HG02938 (cell line): ENCODE results near the gene PNMT.

ENCODE experiments used
- ATAC-seq: cut with Tn5 transposase; IDR thresholded peaks from one replicate; pipeline ENCODE4 v1.9.1; 2021; ENCODE audit warnings: mild to moderate bottlenecking, moderate library complexity; ENCODE audit not compliant: unreplicated experiment

PNMT gene, protein sequence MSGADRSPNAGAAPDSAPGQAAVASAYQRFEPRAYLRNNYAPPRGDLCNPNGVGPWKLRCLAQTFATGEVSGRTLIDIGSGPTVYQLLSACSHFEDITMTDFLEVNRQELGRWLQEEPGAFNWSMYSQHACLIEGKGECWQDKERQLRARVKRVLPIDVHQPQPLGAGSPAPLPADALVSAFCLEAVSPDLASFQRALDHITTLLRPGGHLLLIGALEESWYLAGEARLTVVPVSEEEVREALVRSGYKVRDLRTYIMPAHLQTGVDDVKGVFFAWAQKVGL

DNA sequence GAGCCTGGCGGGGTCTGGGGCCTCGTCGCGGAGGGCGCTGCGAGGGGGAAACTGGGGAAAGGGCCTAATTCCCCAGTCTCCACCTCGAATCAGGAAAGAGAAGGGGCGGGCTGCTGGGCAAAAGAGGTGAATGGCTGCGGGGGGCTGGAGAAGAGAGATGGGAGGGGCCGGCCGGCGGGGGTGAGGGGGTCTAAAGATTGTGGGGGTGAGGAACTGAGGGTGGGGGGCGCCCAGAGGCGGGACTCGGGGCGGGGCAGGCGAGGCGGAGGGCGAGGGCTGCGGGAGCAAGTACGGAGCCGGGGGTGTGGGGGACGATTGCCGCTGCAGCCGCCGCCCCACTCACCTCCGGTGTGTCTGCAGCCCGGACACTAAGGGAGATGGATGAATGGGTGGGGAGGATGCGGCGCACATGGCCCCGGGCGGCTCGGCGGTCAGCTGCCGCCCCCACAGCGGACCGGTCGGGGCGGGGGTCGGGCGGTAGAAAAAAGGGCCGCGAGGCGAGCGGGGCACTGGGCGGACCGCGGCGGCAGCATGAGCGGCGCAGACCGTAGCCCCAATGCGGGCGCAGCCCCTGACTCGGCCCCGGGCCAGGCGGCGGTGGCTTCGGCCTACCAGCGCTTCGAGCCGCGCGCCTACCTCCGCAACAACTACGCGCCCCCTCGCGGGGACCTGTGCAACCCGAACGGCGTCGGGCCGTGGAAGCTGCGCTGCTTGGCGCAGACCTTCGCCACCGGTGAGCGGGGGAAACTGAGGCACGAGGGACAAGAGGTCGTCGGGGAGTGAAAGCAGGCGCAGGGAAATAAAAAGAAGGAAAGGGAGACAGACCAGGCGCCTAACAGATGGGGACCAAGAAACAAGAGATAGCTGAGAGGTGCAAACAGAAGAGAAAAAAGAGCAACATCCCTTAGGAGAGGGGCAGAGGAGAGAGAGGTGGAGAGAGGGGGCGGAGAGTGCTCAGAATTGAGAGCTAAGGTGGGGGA, at the start of gene PNMT:
Gene PNMT, plus strand, starts transcription at position 509 of the 980 bp plus-strand sequence. Its CDS starts 23 bp downstream, at position 532.
- ATAC-seq = no peak

DNA sequence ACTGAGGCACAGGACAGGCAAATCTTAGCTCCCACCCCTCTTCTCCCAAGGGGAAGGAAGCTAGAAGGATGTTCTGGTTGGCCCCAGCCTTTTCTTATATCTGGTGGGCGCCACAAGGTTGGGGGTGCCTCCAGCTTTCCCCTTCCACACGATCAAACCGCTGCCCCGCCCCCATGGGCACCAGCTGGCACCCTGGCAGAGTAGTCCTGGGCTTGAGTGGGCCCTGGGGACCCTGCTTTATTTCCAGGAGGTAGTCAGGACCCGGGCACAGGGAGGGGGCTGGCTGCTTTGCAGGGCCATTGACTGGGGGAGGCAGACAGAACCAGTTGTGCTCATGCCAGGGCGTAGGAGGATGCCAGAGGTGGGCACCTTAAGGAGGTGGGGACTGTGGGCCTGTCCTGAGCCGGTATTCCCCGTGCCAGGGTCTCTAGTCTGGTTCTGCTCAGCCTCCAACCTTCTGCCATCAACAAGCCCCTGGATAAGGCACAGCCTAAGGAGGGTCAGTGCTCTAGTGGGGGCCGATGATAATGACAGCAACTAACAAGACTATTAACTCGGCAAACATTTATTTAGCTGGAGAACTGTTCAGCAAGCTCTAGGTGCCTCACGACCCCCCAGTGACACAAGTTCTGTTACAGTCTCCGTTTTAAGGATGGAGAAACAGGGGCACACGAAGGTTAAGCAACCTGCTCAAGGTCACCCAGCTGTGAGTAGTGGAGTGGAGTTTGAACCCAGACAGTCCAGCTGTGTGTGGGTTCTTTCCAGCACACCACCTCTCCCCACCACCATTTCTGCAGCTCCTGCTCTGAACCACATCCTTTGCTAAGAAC, 49.1 kb upstream of the PNMT start:
- no peak for ATAC-seq

DNA sequence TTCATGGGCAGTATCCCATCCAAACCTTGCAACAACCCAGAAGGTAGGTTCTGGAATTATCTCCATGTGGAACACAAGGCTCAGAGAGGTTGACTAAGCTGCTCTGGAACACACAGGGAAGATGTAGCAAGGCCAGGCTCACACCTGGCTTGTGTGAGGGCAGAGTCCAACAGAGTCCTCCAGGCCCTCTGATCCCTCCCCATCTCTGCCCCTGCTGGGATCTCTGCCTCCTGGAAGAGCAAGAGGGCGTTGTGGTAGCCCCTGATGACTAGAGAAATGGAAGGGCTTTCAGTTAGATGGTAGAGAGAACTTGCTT, 48.5 kb upstream of the PNMT start:
- ATAC-seq = no peak

DNA sequence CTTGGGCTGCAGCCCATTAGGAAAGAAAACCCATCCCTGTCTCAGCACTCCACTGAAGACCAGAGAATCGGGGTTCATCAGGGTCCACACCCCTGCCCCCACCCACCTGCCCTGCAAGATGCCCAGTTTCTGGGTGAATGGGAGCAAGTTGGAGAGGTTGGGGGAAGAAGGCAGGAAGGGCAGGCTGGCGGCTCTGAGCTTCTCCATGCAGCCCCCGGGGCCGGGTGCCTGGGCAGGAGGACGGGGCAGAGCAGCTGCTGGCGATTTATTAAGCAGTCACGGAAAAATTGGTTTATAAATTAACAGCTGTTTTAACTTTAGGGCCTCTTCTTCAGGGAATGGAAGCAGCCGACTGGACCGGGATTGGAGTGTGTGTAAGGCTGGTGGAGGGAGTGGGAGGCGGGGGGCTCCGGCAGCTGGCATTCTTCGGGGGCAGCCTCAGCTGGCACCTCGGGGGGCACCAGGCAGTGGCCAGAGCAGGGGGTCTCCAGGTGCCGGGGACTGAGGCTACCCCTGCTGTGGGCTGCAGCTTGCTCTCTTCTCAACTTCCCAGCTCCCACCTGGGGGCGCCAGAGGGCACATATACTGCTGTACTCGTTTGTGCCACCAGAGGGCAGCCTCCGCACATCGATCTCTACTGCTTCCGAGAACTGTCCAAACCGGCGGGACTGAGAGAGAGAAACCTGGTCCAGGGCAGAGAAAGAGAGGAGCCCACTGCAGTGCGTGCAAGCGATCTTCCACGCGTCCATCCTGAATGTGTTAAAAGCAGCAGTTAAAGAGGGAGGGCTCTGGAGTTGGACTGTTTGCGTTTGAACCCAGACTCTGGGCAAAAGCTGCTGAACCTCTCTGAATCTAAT, 46.5 kb upstream of the PNMT start:
- no peak for ATAC-seq

DNA sequence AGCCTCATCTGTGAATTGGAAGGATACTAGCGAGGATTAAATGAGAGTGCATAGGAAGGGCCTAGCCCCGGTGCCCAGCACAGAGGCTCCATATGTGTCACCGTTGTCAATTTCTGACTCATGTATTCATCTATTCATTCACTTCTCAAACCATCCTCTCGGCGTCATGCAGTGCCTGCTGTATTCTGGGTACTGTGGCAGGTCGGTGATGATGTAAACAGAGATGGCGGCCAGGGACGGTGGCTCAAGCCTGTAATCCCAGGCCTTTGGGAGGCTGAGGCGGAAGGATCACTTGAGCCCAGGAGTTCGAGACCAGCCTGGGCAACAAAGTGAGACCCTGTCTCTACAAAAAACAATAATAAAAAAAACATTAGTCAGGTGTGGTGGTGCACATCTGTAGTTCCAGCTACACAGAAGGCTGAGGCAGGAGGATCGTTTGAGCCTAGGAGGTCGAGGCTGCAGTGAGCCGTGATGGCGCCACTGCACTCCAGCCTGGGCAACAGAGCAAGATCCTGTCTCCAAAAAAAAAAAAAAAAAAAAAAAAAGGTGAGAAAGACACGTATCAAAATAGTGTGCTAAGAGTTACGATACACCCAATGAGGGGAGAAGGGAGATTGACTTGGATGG, 45.8 kb upstream of the PNMT start:
- ATAC-seq = no peak

DNA sequence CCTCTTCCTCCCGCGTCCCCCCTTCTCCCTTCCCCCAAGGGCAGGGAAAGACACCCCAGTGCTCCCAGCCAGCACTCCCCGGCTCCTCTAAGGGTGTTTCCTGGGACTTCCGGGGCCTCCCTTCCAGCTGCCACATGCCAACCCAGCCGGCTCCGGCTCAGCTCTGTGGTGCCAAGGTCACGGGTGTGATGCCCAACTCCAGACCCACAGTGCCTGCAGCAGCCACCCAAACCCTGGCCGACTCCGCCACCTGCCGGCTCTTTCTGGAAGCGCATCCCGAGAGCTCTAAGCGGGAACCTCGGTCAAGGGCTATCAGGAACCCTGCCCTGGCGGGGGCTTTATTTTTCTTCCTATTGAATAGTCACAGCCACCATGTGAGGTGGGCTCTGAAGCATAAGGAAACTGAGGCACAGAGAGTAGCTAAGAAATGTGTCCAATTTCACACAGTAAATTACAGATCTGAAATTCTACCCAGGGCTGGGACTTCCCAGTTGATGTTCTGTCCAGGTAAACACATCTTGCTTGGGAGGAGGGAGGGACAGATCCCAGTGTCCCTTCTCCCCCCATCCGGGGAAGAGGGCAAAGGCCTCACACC, 44.8 kb upstream of the PNMT start:
- no peak for ATAC-seq

DNA sequence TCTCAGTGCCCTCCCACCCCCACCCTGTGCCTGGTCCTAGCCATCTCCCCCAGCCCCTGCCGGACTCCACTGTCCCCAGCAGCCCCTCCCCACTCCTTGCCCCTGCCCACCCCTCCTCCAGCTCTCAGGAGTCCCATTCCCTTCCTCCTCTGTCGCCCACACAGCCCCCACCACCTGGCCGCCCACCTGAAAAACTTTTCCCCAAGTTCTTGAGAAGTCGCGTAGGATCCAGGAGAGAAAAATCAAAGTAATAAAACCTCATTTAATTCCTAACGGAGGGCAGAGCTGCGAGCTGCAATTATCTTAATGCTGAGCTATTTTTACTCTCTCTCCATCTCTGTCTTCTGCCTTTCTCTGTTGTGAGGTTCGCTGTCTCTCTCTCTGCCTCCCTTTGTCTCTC, 43.9 kb upstream of the PNMT start:
- ATAC-seq = no peak

DNA sequence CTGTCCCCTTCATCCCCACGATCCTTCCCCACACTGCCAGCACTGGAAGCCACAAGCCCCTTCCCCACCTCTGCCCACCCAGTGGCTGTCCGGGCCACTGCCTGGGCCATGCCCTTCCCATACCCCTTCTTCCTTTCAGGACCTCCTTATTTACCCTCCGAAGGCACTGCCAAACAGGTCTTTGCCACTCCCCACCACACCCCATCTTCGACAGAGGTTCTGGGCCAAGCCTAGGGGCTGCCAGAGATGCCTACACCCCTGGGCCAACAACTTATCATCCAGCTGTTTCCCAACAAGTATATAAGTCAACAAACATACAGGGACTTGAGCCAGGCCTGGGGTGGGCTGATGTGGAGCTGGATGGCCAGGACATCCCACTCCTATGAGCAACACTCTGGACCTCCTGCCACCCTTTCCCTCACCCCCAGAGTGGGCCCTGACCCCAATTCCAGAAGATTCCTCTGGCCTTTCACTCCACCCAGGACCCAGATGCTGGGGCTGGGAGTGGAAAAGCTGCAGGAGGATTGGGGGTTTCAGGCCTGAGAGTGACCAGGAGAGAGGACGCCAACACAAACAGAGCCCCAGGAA, 43.0 kb upstream of the PNMT start:
- no peak for ATAC-seq

DNA sequence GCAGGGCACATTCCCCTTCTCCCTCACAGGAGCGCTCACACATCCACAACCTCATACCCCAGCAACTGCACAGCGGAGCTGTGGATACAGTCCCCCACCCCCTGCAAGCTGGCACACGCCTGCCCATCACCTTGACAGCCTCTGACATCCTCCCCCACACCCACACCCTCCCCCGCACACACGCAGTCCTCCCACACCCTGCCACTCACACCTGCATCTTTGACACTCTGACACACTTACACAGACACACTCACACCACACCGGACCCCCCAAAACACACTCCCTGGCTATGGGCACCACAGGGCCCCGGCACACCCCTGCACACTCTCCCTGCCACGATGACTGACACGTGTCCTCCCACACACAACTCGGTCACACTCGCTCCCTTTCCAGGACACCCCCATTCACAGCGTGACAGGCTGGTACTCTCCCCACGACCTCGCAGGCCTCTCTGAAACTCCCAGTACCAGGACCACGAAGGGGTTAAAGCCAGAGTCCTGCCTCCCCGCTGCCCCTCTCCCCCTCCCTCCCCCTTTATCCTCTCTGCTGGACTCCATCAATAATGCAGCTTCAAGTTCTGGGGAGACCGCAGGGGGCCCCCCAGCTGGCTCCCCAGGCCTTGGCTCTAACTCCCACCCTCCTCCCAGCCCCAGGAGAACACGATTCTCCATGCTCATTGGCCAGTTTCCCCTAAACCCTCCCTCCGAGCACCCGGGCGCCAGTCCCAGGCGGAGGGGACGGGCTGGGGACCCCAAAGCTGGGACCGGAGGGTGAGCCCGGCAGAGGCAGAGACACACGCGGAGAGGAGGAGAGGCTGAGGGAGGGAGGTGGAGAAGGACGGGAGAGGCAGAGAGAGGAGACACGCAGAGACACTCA, 41.8 kb upstream of the PNMT start, which contains the start of gene PPP1R1B:
Gene PPP1R1B, plus strand, starts transcription at position 782 of the 876 bp plus-strand sequence. CDS start 441 bp downstream, outside the sequence.
- no peak for ATAC-seq

DNA sequence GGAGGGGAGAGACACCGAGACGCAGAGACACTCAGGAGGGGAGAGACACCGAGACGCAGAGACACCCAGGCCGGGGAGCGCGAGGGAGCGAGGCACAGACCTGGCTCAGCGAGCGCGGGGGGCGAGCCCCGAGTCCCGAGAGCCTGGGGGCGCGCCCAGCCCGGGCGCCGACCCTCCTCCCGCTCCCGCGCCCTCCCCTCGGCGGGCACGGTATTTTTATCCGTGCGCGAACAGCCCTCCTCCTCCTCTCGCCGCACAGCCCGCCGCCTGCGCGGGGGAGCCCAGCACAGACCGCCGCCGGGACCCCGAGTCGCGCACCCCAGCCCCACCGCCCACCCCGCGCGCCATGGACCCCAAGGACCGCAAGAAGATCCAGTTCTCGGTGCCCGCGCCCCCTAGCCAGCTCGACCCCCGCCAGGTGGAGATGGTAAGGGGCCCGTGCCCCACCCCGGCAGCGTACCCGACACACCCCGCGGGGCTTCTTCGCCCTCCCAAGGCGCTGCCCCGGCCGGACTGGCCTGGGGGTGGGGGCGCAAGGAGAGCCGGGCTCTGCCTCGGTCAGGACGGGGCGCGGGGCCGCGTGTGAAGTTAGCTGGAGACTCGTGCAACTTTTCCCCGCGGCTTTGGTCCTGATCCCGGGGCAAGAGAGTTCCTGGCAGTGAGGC, 41.1 kb upstream of the PNMT start:
- no peak for ATAC-seq

DNA sequence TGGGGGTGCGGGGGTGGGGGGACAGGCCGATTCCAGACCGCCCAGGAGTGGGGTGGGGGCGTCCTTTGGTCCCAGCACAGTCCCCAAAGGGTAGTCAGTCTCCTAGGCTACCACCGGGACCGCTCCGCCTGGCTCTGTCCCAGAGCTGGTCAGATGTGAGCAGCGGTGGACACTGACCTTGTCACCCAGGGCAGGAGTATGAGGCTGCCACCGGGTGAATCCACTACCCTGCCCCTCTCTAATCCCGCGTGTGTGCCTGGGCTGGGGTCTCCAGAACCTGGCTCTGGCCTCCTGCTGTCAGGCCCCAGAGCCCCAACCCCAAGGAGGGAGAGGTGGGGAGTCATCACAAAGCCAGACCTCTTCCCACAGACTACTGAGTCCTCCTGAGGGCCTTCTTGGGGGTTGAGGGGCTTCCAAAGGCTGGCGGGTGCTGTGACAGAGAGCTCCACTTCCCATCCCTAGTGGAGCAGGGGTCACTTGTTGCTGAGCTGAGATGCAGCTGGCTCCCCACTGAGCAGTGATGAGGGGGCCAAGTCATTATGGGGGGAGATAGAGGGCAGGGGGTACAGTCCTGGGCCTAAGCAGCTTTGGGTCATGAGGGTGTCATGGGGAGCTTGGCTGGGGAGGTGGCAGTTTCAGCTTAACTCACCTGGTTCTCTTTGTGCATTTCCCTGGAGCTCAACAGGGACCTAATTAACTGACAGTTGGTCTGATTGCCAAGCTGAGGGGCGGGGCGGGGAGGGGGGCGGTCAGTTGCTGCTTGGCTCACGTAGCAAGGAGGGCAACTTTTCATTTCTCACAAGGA, 40.3 kb upstream of the PNMT start:
- ATAC-seq = no peak

DNA sequence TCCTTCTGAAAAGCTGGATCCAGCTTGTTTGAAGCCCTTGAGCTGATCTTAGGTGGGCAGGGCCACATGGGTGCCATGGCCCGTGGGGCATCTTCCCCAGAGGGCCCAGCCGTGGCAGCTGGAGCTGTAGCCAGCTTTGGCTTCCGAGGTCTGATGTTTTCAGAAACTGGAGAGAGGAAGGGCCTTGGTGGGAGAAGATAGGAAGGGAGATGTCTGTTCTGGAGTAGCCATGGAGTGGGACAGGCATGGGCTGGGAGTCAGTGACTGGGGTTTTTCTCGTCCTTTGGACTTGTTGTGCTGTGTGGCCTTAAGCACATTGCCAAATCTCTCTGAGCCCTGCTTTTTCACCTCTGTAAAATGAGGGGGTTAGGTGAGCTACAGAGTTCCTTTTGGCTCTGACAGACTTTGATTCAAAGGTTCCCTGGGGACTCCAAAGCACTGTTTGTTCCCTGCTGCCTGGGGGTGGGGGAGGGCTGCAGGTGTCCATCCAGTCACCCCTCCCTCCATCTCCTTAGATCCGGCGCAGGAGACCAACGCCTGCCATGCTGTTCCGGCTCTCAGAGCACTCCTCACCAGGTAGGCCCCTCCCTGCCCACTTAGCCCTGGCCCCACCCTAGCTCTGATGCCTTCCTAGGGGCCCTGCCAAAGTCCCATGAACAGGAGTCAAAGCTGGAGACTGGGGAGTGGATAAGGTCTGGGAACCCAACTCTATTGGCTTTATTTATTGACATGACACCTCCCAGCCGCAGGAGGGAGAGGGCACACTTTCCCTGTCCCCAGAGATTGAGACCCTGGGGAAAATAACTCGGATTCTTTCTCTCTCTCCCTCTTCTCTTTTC, 39.4 kb upstream of the PNMT start:
- no peak for ATAC-seq

DNA sequence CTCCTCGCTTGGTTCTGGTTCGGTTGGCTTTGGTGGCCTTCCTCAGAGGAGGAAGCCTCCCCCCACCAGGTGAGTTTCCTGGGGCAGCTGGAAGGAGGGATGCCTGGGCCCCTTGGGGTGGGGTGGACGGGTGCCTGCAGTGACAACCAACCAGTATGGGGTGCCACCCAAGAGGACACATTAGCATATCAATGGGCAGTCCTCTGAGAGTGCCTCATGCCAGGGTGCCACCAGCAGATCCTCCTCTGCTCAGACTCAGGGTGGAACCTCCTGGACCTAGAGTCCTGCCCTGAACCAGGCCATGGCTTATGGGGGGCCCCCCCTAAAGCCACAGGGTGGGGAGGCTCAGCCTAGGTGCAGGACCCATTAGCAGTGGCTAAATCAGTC, 38.8 kb upstream of the PNMT start:
- no peak for ATAC-seq

DNA sequence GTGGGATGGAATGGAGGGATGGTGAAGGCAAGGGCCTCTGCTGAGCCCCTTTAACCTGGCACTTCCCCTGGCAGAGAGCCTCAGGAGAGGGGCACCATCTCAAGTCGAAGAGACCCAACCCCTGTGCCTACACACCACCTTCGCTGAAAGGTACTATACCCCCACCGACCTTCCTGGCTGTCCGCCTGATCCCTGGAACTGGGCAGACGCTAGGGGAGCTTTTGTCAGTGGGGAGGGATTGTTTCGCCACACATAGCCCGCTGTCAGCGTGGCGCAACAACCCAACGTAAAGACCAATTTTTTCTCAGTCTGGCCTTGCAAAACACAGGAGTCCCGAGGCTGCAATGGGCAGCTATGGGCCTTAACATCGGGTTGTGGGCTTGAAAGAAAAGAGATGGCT, 38.4 kb upstream of the PNMT start:
- ATAC-seq = no peak

DNA sequence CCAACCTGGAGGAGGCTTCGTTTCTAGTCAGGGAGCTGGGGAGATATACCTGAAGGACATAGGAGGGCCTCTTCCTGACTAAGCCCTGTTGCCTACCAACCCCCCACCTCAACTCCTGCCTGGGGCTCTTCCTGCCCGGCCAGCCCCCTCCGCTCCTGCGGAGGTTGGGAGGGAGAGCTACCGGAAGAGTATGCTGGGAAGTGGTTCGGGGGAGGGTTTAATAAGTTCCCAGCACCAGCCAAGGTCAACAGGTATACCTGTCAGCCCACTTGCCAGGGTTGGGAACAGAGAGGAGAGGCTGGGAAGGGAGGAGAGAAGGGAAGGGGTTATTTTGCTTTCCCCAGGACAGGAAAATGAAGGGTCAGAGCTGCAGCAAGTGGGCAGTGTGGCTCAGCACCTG, 36.9 kb upstream of the PNMT start:
- no peak for ATAC-seq
